ENCODE data around the gene CDK18. TPM values are rescaled to one million over a fixed set of nuclear protein-coding genes. Genes with fewer than 3 reads are reported as not detected.
A peak's percentile ranks its signal among the peaks of the same experiment; 100 is the strongest.

Gene CDK18
- total and polyA plus RNA-seq, 12 donors: 41.4 to 199 (median 159) TPM

DNA sequence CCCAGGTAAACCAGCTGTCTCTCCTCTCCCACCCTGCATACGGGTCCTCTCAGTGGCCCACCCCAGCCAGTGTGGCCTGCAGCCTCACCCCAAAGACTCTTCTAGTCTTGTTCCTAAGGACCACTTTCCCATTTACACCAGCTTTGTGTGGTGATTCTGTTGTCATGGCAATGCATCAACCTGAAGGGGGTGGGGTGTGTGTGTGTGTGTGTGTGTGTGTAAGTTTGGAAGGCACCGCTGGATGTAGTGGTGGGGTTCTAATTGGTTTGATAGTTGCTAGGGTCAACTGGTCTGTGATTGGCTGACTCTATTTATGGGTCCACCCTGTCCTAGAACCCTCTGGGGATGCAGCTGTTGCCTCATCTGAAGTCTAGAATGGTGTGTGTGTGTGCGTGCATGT lies 4.7 kb upstream of the CDK18 start:
- Histone ChIP-seq H3K36me3 (no peaks in the 10 kb centered on the region), H3K4me3 (no peak overlapping the region), H3K4me1 (peaks cover 0 to 56% (median 26%) of the 10 kb centered on the region in 9 donors), H3K9me3 (no peaks in the 10 kb centered on the region), H3K27ac (peak overlapping the region in 2 of 10 donors; percentile 32 to 58), H3K27me3 (peaks cover 0 to 2% (median 0%) of the 10 kb centered on the region in 7 donors)
- WGBS, 2 donors: 65 to 85% methylated on average over 3 of the region's 3 CpGs
- TF ChIP-seq, protein P1, sequence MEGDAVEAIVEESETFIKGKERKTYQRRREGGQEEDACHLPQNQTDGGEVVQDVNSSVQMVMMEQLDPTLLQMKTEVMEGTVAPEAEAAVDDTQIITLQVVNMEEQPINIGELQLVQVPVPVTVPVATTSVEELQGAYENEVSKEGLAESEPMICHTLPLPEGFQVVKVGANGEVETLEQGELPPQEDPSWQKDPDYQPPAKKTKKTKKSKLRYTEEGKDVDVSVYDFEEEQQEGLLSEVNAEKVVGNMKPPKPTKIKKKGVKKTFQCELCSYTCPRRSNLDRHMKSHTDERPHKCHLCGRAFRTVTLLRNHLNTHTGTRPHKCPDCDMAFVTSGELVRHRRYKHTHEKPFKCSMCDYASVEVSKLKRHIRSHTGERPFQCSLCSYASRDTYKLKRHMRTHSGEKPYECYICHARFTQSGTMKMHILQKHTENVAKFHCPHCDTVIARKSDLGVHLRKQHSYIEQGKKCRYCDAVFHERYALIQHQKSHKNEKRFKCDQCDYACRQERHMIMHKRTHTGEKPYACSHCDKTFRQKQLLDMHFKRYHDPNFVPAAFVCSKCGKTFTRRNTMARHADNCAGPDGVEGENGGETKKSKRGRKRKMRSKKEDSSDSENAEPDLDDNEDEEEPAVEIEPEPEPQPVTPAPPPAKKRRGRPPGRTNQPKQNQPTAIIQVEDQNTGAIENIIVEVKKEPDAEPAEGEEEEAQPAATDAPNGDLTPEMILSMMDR (IDR thresholded peaks at IDR 0.05): no peak
- intact Hi-C loops (cut with DNase I): no loop called here
- DNase-seq (no peak), ATAC-seq (no peak)

DNA sequence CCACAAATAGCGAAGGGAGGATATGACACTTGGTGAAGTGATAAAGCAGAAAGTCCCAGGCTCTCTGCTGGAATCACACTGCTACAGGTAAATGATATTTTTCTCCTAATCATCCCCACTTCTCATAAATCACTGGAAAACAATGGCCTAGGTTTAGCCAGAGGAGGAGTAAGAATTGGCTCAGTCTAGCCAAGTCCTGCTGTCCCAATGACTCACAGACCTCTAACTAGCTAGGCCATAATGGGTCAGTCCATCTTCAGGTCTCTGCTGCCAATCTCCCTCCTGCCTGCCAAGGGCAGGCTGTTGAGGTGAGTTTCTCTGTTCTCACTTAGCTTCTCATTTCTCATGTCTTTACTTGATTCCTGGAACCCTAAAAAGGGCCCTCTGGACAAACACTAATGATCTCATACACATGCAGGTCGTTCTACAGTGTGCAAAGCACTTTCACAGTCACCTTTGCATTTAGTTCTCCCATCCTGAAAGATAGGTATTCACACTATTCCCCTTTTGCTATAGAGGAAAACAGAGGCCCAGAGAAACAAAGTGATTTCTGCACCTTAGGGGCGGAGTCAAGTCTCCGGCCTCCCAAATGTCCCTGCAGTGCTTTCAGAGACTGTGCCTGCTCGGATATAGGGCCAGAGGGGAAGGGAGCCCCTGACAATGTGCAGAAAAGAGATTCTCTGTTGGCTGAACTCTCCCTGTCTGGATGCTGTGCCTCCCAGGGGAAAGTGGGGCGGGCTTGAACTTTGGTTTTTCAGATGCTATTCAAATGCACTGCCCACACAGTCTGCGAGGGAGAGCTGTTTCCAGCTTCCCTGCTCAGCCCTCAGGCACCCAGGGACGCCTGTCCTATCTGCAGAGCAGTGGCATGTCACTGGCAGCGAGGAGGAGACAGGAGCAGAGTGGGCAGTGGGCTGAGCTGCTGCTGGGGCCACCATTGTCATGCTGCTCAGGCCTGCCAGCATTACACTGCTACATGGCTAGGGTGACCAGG lies 3.9 kb upstream of the CDK18 start:
- Histone ChIP-seq H3K36me3 (no peaks in the 10 kb centered on the region), H3K4me1 (peaks cover 0 to 57% (median 27%) of the 10 kb centered on the region in 9 donors), H3K9me3 (no peaks in the 10 kb centered on the region), H3K27ac (peak overlapping the region in 7 of 10 donors; percentile 5 to 58 (median 32)), H3K27me3 (peaks cover 0 to 9% (median 0%) of the 10 kb centered on the region in 7 donors), H3K4me3 (no peak overlapping the region)
- peak in 1 of 8 donors; percentile 43 for ATAC-seq
- intact Hi-C loops (cut with DNase I): no loop called here
- DNase-seq: peak in 1 of 2 donors; percentile 27
- 47 to 49% methylated on average over 9 of the region's 9 CpGs for WGBS, 2 donors
- TF ChIP-seq, protein P1 (IDR thresholded peaks at IDR 0.05): no peak

DNA sequence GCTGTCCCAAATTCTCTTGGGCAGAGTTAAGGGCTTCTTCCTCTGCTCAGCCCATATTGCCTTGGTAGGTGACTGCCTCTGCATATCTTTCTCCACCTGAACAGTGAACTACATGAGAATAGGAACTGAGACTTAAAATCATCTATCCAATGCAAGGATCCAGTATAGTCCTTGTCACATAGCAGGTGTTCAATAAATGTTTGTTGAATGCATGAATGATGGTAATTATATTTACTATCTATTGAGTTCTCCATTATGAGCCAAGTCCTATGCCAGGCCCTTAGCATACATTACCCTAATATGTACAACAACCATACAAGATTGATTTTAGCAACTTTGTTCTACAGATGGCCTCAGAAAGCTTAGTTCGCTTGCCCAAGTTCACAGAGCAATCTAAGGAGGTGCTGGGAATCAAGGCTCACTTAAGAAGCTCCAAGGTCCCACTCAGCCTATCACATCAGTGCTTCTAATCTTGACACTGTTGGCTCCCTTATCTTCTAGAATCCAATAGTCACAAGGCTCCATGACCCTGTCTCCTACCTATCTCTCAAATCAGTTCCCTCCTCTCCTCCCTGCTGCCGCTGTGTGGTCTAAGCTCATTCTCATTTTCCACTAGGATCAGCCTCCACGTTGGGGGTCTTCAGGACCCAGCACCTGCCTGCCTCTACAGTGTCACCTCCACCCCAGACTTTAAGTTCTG lies 2.2 kb upstream of the CDK18 start:
- WGBS, 2 donors: 85 to 93% methylated on average over 3 of the region's 3 CpGs
- Histone ChIP-seq H3K4me3 (no peak overlapping the region), H3K9me3 (no peaks in the 10 kb centered on the region), H3K27ac (no peak overlapping the region), H3K36me3 (no peaks in the 10 kb centered on the region), H3K4me1 (peaks cover 0 to 63% (median 33%) of the 10 kb centered on the region in 9 donors), H3K27me3 (peaks cover 0 to 11% (median 0%) of the 10 kb centered on the region in 7 donors)
- no peak for ATAC-seq
- TF ChIP-seq, protein P1 (IDR thresholded peaks at IDR 0.05): no peak
- intact Hi-C loops (cut with DNase I): no loop called here
- no peak for DNase-seq

DNA sequence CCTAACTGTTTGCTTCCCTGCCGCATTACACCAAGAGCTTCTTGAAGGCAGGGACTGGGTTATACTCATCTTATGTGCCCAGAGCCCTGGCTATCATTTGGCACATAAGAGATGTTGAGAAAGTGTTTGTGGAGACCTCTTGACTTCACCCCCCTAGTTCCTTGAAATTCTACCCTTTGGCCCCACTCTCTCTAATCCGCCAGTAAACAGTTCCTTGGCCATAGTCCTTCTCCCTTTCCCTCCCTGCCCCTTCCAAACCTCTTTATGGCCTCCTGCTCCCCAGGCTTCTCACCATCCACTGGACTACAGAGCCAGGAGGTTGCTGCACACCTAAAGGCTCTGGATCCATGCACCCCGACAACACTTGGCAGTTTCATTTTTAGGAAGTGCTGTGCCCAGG lies 1.5 kb upstream of the CDK18 start:
- H3K9me3 ChIP-seq: no peaks in the 10 kb centered on the region

More for the DNA sequence above, 1.5 kb upstream of the CDK18 start:
- ATAC-seq: no peak
- H3K4me3 ChIP-seq: no peak overlapping the region
- DNase-seq: no peak
- peaks cover 0 to 11% (median 0%) of the 10 kb centered on the region in 7 donors for H3K27me3 ChIP-seq
- WGBS, 2 donors: 73 to 77% methylated on average over 3 of the region's 3 CpGs
- peaks cover 0 to 61% (median 33%) of the 10 kb centered on the region in 9 donors for H3K4me1 ChIP-seq
- TF ChIP-seq, protein P1 (IDR thresholded peaks at IDR 0.05): no peak
- H3K36me3 ChIP-seq: no peaks in the 10 kb centered on the region
- intact Hi-C loops (cut with DNase I): no loop called here
- H3K27ac ChIP-seq: peak overlapping the region in 3 of 10 donors; percentile 88 to 93 (median 91)
